Globus pallidus (tissue), 1 donor: ENCODE measurements around the gene ADCY2.

Experiments used
- DNase-seq: peaks from one replicate; pipeline ENCODE4 v3.0.0-alpha.2; 2015; ENCODE audit warnings: low spot score

The ADCY2 gene

DNA sequence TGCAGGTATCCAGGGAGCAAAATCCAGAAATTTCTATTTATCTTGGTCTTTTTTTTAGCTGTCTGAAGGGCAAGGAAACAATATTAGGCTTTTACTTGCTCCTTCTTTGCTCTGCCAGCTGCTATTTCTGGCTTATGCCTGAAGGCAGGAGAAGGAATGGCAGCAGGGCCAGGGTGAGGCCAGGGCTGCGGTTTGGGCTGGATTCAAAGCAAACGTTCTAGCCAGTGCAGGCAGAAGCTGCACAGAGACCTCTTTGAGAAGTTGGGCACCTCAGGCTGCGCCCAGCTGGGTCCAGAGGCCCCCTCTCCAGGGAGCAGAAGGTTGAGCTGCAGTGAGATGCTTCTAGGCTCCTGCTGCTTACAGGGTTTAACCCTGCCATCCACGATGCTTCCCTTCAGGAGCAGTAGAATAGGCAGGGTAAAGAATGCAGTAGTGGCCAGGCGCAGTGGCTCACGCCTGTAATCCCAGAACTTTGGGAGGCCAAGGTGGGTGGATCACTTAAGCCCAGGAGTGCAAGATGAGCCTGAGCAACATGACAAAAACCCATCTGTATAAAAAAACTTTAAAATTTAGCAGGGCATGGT, 201.2 kb downstream of the ADCY2 start:
- DNase-seq = peak; percentile 14

DNA sequence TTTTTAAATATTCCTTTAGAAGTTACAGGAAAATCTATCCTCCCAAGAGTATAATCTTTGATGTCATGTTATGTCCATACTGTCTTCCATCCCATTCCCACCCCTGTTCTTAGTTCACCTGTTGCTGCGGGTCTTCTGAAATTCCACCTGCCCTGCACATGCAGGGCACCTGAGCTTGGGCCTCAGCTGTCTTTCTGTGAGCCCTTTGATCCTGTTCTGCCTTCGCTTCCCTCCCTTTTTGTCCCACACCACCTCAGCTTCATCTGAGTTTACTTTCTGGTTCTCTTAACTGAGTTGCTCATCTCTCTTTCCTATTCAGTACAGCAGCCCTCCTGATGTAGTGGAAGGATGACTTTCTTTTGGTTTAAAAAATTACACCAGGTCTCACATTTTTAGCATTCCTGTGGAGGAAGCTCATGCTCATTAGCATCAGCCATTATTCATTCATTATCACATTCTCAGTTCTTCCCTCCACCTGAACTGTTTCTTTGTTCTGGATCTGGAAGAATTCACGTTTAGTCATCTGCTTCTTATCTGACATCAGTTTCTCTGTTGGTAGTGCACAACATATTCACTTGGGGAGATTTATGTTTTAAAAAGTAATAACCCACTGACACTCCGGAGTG, 211.0 kb downstream of the ADCY2 start:
- DNase-seq = no peak

GRCh38 chr5:7608772-7609171, 212.8 kb downstream of the ADCY2 start:
- DNase-seq = no peak

GRCh38 chr5:7609726-7610125, 213.8 kb downstream of the ADCY2 start:
- DNase-seq = no peak

DNA sequence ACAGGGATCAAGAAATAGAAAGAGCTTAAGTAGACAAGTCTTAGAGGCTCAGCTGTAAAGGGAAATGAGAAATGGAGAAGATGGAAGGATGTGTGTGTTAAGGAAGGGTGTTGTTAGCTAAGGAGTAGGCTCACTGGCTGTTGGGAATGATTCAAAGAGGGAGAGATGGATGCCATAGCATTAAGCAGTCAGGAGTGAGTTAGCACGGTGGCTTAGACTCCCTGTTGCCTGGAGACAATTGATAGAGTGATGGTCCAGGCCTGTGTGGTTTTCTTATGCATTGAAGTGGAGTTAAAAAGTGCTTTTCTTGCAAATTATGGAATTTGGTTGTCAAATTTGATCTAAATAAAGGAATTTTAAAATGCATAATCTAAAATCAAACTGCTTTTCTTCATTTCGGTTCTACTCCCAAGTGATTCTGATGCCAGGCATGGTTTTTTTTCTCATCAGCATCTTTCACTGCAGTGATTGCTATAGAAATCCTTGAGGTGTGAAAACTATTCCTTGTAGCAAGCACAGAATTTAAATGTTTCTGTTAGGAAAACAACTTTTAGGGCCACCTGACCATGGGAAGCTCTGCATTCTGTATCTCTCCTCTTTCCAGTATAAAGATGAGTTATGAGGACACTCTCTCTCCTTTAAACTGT, 214.7 kb downstream of the ADCY2 start:
- no peak for DNase-seq

DNA sequence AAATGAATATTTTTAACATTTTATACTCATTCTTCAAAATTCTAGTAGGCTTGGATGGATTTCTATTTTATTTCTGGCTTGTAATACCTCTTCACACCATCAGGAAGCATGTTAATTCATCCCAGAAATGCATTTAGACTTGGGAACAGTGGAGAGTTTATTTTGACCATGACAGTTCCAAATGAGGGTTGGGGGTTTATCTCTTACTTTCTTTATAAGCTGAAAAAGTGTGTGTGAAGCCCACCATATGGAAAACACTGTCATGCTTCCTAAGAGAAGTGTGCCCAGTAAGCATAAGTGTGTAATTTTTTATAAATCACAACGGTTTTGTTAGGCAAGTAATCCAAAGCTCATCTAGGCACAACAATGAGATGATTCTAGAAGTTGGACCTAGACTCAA, 215.6 kb downstream of the ADCY2 start:
- DNase-seq = no peak

DNA sequence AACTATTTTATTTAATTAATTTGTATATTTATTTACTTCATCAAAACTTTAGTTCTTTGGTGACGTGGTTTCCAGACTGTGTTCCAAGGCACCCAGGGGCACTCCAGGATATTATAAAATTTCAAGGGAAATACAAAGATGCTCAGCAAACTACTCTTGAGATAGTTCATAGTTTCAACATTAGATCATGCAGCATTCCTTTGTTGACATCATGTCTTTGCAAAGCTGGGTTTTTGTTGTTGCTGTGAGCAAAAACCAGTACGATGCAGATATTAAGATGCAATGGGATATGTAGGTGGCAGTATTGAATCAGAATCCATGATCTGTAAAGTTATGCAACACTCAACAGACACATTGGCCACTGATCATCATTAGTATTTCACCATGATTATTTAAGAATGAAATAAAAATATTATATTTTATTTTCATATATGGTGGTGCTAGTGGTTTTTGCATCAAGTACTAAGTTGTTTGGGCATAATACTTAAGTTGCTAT, 219.7 kb downstream of the ADCY2 start:
- no peak for DNase-seq

DNA sequence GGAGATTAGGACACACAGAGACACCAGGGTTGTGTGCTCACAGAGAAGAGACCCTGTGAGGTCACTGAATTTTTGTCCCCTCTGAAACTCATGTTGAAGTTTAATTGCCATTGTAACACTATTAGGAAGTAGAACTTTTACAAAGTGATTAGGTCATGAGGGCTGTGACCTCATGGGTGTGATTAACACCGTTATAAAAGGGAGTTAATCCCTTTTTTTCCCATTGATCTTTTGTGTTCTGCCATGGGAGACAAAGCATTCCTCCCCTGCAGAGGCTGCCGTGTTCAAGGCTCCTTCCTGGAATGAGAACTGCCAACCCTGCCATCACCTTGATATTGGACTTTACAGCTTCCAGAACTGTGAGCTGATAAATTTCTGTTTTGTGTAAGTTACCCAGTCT, 221.0 kb downstream of the ADCY2 start:
- no peak for DNase-seq

- no peak for DNase-seq
Observed at GRCh38 chr5:7622498-7622897, 226.6 kb downstream of the ADCY2 start.

DNA sequence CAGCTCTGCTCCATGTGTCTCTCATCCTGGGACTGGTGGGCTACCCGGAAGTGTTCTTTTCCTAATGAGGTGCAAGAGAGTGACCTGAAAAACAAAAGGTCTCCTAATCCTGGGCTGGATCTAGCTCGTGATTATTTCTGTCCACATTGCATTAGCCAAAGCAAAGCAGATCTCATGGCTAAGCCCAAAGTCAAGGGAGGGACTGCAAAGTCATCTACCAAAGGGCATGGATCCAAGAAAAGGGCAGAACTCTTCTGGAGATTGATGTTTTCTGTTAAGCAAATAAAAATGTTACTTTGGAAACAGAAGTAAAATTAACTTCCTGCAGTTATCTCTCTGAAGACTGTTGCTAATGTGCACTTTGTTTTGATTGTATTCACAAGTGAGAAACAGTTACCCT, 229.8 kb downstream of the ADCY2 start:
- no peak for DNase-seq

DNA sequence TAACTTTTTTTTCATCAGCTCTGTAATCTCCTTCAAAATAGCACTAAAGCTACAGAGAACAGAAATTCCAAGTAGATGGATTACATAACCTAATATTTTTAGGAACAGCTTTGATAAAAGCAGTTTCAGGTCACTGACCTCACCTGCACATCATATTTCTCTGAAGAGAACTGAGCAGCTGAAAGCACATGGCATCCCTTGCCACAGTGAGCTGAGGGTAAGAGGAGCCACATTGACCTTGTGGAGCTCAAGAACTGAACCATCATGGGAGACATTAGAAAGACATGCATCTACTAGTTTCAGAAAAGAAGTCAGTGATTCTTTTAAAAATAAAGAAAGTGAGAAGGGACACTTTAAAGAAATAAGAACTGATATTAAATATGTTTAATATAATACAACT, 232.3 kb downstream of the ADCY2 start:
- DNase-seq = no peak

DNA sequence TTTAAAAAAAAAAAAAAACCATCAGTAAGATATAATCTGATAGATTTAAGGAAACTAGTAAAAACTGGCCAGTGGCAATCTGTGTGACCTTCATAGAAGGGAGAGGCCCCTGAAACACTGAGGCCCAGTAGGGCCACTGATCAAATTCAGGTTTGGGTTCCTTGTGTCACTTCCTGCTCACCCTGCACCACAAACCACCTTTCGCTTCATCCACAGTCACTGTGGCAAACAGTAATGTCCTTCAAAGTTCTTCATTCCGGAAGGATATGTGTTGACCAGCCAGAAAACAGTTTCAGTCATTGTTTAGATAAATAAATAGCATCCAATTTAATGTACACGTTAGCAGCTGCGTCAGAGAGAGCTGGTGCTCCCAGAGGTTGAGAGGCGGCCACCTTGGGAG, 232.9 kb downstream of the ADCY2 start:
- no peak for DNase-seq

GRCh38 chr5:7629561-7629960, 233.6 kb downstream of the ADCY2 start:
- no peak for DNase-seq

DNA sequence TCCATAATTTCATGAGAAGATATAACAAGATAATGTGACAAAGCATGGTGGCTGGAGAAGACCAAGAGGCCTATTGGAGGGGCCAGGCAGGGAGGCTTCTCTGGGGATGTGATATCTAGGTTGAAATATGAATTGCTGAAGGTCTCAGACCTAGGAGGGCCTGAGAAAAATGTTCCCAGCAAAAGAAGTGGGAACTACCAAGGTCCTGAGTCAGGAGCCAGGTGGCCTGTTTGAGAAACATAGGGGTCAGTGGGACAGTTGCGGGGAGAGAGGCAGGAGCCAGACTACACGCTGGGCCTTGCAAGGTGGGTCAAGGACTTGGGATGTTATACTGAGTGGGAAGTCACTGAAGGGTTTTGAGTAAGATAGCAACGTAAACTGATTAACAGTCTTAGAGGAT, 238.9 kb downstream of the ADCY2 start:
- no peak for DNase-seq

DNA sequence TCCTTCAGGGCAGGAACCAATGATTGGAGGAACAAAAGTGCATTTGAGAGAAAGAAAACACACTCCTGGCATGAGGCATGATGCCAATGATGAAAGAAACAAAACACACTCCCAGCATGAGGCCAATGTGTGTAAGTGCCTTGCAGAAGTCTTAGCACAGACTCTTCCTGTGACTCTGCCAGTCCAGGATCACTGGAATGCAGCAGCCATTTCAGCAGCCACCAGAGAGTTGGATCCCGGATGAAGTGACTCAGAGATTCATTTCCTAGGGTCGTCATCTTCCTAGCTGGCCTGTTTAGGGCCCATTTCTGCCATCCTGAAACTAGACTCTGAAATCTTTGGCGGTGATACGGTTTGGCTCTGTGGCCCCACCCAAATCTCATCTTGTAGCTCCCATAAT, 242.5 kb downstream of the ADCY2 start:
- DNase-seq = no peak

- DNase-seq = no peak
Observed at GRCh38 chr5:7642029-7642428, 246.1 kb downstream of the ADCY2 start.

- no peak for DNase-seq
Observed at GRCh38 chr5:7644723-7645122, 248.8 kb downstream of the ADCY2 start.

DNA sequence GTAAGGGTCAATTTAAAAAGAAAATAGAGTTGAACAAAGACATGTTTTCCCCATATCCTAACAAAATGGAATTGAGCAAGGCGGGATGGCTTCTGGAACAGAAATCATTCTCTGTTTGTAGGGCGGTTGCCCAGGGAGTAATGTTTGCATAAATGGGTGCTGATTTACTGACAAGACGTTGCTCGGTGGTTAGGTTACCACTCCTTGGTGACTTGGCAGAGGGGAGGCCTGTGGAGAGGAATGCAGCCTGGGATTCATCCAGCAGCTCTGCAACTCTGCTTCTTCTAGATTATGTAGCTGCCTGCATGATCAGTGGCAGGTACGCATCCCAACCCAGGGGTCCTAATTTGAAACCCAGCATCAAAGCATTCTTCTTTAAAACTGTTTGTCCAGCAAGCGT, 254.8 kb downstream of the ADCY2 start:
- DNase-seq = peak; percentile 47

DNA sequence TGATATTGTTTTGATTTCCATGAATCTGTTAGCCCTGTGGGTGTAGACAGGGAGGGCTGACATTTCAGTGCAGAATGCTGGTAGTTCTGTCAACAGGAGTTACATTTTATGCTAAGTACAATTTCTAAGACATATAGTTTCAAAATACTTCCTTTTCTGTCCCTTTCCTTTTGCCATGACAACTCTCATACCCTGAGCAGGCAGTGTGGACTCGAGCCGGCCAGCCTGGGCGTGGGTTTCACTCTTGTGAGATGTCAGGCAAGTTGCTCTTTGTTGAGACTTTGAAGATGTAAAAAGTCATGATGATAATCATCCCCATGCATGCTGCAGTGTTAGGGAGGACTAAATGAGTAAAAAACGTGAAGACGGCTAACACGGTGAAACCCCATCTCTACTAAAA, 257.1 kb downstream of the ADCY2 start:
- DNase-seq = no peak

- DNase-seq = no peak
Observed at GRCh38 chr5:7657153-7657552, 261.2 kb downstream of the ADCY2 start.

- DNase-seq = no peak
Observed at GRCh38 chr5:7659420-7659819, 263.5 kb downstream of the ADCY2 start.

- DNase-seq = no peak
Observed at GRCh38 chr5:7662289-7662688, 266.4 kb downstream of the ADCY2 start.

GRCh38 chr5:7663808-7664207, 267.9 kb downstream of the ADCY2 start:
- no peak for DNase-seq

- no peak for DNase-seq
Observed at GRCh38 chr5:7664208-7664607, 268.3 kb downstream of the ADCY2 start.
